Renal cortex interstitium (tissue), 15 donors: Measurements from ENCODE around the gene GPLD1. TPM values are rescaled to one million over a fixed set of nuclear protein-coding genes. Genes with fewer than 3 reads are reported as not detected.
"Not testable (repeated sequence)": the region's sequence is repeated elsewhere in the genome, so short reads cannot be mapped to it uniquely, and the experiment has no call there.

Source experiments
- DNase-seq, 11 donors: peaks; one replicate each; pipeline ENCODE4 v3.0.0-alpha.2; 2013; ENCODE audit warnings: low read depth in 9 of 11, low spot score in 4 of 11; ENCODE audit errors: extremely low read depth in 1 of 11
- long read RNA-seq, 16 experiments: transcript quantifications; one replicate each; lab custom pipeline, GENCODE V29; 2026
- polyA plus RNA-seq, 3 donors: library from polyadenylated mRNA; unstranded; fragments of 120-200 nt; gene quantifications; one replicate each; pipeline ENCODE4 v1.2.1, GENCODE V29; 2013; ENCODE audit not compliant: insufficient read length in 3 of 3

GPLD1 gene
- polyA plus RNA-seq: 1 to 10 TPM; 3.0 to 4.0 (median 3.7) TPM
- long read RNA-seq, donor 1: 0 reads
- long read RNA-seq, donor 2: 0 reads
- long read RNA-seq, donor 3: 0 reads
- long read RNA-seq, donor 4, partial matches to known transcripts: 0 of 1 reads
- long read RNA-seq, donor 4, other reads (novel, unspliced or antisense): 0 of 1 reads
- long read RNA-seq, donor 5: 0 reads
- long read RNA-seq, donor 6: 0 reads
- long read RNA-seq, donor 7: 0 reads
- long read RNA-seq, donor 8: 0 reads
- long read RNA-seq, donor 9: 0 reads
- long read RNA-seq, donor 10: 0 reads
- long read RNA-seq, donor 11: 0 reads
- long read RNA-seq, donor 12: 0 reads
- long read RNA-seq, donor 13: 0 reads
- long read RNA-seq, donor 14: 0 reads
- long read RNA-seq, donor 15: 0 reads
- long read RNA-seq, donor 16, partial matches to known transcripts: 40 of 60 reads
- long read RNA-seq, donor 16, other reads (novel, unspliced or antisense): 20 of 60 reads

DNA sequence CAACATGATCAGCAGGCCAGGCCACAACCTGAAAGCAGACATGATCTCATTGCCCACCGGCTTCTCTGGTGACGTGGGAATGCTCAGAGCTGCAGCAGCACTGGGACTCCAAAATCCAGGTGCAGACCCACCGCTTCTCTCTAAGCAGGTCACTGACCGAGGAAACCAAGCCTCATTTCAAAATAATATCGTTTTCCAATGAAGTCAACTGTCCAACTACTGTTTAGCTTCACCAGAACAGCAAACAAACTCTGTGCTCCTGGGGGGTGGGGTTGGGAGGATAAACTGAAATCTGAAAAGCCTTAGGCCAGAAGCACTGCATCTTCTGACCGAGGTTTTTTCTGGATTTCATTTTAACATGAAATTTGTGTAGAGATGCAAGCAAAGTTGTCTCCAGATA lies at the start of gene GPLD1:
Gene GPLD1 (minus strand): TSS at position 109 of the 400 bp plus-strand sequence. CDS start 67 bp downstream, at position 42.
- no peak for DNase-seq

DNA sequence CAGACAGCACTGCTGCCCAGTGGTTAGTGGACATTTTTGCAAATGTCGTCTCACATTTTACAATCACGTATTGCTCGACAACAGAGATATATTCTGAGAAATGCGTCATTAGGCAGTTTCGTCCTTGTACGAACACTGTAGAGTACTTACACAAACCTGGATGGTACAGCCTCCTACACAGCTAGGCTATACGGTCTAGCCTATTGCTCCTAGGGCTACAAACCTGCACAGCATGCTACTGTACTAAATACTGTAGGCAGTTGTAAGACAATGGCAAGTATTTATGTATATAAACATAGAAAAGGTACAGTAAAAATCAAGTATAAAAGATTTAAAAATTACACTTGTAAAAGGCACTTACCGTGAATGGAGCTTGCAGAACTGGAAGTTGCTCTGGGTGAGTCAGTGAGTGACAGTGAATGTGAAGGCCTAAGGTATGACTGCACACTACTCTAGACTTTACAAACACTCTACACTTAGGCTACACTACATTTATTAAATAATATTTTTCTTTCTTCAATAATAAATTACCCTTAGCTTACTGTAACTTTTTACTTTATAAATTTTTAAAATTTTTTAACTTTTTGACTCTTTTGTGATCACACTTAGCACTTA lies 48.5 kb upstream of the GPLD1 start:
- no peak for DNase-seq

- DNase-seq: no peak
These were observed 47.8 kb upstream of the GPLD1 start for GRCh38 chr6:24537082-24537699.

DNA sequence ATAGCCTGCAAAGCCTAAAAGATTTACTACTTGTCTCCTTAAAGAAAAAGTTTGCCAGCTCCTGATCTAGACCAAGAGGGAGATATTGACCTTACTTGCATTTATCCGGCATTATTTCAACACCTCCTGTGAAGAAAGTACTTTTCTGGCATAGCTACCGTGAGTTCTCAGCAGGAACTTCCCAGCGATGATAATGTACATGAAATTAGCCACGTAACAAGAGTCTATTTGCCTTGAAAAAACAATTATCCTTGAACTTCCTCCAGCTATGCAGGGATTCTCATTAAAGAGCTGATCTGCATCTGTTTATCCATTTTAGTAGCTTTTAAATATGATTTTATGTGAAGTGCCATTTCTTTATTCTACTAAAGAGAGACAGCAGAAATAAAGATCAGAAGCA lies 47.1 kb upstream of the GPLD1 start:
- DNase-seq: no peak

GRCh38 chr6:24535210-24535609 lies 45.8 kb upstream of the GPLD1 start:
- DNase-seq: no peak

DNA sequence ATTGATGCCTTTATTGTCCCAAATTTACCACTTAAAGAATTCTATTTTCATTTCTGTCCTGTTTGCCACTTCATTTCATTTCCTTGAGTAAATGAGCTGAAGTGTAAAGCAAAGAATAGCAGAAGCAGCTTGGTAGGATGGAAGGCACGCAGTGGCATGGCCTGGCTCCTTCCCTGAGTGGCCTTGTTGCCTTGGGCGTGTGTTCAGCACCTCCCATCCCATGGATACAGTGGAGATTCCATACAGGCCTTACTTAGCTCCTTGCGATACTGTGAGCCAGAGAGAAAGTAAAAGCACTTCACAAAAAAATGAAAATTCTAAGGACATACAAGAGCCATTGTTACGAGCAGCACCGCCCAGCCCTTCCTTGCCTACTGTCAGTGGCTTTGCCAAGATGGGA lies 45.0 kb upstream of the GPLD1 start:
- DNase-seq: no peak

DNA sequence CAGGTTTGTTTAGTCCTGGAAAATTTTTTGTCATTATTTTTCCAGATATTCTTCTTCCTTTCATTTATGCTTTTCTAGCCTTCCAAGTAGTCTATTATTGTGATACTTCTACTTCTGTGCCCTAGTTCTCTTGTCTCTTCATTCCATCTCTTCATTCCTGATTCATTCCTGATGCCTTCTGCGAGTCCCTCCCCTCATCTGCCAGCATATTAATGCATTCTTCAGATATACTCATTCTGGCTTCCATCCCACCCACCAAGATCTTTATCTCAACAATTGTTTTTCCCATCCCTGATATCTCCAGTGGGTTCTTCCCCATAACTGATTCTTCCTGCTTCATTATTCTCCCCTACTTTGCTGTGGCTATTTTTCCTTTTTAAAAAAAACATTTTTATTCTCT lies 40.6 kb upstream of the GPLD1 start:
- DNase-seq: no peak

GRCh38 chr6:24524805-24525204 lies 35.4 kb upstream of the GPLD1 start:
- peak in 3 of 11 donors; percentile 18 to 23 (median 22) for DNase-seq

DNA sequence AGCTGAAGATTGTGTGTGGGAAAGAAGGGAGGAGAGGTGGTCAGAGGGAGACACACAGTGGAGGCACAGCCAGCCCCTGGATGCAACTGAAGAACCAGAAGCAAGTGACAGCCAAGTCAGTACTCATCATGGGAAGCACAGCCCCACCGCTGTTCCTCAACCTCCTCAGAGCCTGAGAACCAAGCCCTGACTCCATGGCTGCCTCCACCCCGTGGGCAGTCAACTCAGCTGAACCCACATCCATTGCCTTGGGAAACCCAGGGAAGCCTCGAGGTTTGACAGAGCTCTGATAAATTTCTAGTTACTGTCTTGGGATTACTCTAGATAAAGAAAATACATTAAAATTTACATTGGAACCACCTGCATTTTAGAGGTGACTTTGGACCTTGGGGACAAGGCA lies 35.0 kb upstream of the GPLD1 start:
- no peak for DNase-seq

DNA sequence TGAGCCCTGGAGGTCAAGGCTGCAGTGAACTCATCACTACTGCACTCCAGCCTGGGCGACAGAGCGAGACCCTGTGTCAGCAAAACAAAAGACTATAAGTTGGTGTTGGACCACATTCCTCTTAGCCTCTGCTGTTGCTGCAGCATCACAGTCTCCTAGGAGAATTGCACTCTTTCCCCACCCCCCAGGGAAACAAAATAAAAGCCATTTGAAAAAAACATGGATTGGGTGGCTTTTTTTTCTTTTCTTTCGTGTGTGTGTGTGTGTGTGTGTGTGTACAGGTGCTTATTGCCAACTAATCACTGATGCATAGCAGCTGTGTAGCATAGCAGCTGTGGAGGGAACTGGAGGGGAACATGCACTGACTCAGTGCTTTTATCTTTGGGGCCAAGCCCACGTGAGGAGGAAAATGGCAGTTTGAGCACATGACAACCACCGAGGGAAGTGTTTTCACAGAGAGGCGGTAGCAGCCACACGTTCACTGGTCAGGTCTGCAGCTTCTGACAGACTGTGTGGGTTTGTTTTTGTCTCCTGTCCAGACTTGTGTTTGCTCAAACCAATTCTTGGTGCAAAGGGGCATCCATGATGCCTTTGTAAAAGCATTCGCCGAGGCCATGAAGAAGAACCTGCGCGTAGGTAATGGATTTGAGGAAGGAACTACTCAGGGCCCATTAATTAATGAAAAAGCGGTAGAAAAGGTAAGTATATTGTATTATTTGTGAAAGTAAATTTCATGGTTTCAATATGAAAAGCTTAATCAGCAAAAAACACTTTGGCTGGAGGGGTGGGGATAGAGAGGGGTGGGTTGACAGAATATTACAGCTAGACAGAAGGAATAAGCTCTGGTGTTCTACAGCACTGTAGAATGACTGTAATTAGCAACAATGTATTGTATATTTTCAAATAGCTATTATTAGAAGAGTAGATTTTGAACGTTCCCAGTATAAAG lies 33.1 kb upstream of the GPLD1 start:
- DNase-seq: peak in 10 of 11 donors; percentile 22 to 69 (median 28)

DNA sequence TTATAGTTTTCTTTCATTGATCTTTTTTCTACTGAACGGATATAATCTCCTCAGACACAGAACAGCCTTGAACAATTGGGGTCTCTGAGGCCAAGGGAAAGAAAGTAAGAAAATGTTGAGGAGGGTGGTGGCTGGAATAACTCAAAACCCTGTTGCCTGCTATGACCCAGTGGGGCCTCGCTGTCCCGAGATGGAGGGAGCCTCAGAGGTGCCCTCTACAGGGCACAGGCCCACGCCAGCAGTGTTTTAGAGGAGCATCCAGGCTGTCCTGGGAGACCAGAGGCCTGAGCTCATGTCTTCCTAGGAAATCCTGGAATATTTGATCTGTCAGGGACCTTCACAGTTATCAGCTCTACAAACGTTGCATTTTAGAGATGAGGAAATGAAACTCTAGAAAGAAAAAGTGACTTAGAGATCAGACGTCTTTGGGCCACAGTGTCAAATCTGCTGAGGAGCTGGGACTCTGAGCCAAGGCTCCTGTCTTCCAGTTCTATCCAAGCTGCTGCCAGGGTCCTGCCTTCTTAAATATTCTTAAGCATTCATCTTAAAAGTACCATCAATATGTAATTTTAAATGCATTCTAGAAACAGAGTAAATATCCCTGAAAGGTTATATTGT lies 31.7 kb upstream of the GPLD1 start:
- DNase-seq: no peak

DNA sequence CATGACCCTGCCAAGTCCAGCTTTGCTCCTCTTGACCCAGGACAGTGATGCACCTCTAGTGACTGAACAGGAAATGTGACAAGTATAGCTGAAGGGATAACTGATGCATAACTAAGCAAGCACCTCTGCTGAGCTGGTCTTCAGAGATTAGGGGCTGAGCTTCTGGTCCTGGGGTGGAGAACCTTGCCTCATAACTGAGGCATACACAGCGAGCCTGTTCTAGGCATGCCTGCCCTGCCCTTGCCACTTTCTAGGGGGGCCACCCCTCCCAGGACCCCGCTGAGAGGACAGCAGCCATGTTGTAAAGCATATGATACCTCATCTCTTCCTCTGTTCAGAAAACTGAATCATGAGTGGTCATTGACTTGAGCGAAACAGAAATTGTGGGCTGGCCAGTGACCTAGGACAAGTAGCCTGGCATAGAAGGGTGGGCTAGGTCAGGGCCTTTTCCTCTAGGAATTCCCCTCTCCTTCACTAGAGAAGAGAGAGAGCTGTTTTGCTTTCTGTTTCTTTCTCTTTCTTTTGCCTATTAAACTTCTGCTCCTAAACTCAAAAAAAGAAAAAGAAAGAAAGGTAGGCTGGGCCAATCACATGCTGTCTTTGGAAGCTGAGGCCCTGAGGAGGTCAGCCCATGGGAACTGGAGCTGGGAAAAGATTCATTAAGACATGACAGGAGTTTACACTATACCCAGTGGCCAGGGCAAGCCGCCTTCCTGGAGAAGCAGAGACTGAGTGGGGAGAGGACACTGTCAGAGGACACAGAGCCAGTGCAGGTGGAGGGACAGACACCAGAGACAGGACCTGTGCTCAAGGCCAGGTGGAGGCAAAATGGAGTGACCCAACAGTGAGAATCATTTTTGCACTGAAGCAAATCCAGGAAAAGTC lies 28.5 kb upstream of the GPLD1 start:
- DNase-seq: no peak

DNA sequence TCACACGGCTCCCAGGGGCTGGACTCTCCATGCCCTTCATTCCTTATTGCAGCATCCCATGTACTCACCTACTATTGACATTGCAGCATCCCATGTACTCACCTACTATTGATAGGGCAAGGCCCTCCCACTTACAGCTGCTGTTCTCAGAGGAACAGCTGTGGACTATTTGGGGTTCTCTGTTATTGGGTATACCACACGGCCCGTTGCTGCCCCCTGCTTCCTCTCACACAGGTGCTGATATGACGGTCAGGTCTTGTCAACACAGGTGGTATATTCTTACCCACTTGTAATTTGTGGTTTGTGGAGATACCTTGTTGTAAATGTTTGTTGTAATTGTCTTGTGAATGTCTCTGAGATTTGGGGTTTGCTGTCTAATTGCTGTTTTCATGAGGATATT lies 24.2 kb upstream of the GPLD1 start:
- DNase-seq: no peak

DNA sequence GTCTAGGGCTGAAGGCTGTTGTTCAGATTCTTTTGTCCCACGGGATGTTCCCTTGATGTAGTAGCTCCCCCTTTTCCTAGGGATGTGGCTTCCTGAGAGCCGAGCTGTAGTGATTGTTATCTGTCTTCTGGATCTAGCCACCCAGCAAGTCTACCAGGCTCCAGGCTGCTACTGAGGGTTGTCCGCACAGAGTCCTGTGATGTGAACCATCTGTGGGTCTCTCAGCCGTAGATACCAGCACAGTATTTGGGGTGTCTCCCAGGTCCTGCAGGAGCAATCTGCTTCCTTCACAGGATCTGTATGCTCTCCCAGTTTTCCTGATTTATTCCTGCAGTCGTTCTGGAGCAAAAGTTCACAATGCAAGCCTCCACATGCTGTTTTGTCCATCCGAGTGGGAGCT lies 22.6 kb upstream of the GPLD1 start:
- not testable (repeated sequence) for DNase-seq

DNA sequence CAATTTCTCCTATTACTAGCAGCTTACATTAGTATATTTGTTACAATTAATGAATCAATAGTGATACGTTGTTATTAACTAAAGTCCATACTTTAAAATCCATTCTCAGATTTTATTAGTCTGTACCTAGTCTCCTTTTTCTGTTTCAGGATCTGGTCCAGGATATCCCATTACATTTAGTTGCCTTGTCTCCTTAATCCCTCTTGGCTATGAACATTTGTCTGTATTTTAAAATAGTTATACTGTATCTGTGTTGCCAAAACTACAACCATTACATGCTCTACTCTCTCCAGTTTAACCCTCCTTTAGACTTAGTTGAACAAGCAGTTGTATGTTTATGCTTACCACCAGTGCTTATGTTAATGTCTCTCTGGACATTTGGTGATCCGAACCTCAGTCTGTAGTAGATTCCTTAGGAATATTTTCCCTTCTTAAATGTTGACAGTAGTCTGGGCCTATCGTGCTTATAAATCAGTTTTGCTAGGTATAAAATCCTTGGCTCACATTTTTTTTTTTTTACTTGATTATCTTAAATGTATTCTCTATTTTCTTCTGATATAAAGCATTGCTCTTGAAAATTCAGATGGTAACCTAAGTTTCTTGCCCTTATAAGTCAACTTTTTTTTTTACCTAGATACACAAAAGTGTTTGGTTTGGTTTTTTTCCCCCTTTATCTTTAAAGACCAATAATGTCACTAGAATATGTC lies 17.6 kb upstream of the GPLD1 start:
- DNase-seq: no peak

- no peak for DNase-seq
These were observed 15.5 kb upstream of the GPLD1 start for GRCh38 chr6:24504649-24505586.
